GM12892 (cell line): ENCODE data around the gene MED12L.

Experiments used
- DNase-seq: peaks from one replicate; pipeline ENCODE4 v3.0.0; 2011; ENCODE audit not compliant: insufficient read length
- FAIRE-seq: peaks from 2 replicates; lab custom pipeline; 2011; peaks lifted over from hg19 to GRCh38; lab: Jason Lieb, UNC
- POLR2A ChIP-seq: IDR thresholded peaks from 2 replicates; pipeline ENCODE4 v1.6.1; 2011; ENCODE audit warnings: low read depth, low read length, control low read depth
- POLR2AphosphoS5 ChIP-seq: IDR thresholded peaks from 2 replicates; pipeline ENCODE4 v1.6.1; 2011; ENCODE audit warnings: low read depth, low read length, control low read depth
- TAF1 ChIP-seq: IDR thresholded peaks from 2 replicates; pipeline ENCODE4 v1.6.1; 2011; ENCODE audit warnings: low read depth, mild to moderate bottlenecking, control low read depth, low read length, borderline replicate concordance

MED12L gene

GRCh38 chr3:151121016-151121415, 35.6 kb downstream of the MED12L start:
- TF ChIP-seq POLR2AphosphoS5, result no peak
- no peak for TF ChIP-seq POLR2A
- TF ChIP-seq TAF1, result no peak
- DNase-seq (no peak), FAIRE-seq (no peak)

- FAIRE-seq, result no peak
- no peak for DNase-seq
- TF ChIP-seq TAF1 (no peak), POLR2A (no peak), POLR2AphosphoS5 (no peak)
Measured at GRCh38 chr3:151123827-151124226, 38.4 kb downstream of the MED12L start.

GRCh38 chr3:151124476-151124875, 39.0 kb downstream of the MED12L start:
- TF ChIP-seq TAF1 (no peak), POLR2AphosphoS5 (no peak), POLR2A (no peak)
- FAIRE-seq, result no peak
- no peak for DNase-seq

GRCh38 chr3:151130428-151130827, 45.0 kb downstream of the MED12L start:
- TF ChIP-seq POLR2AphosphoS5 (no peak), TAF1 (no peak), POLR2A (no peak)
- FAIRE-seq, result no peak
- no peak for DNase-seq

GRCh38 chr3:151133175-151133574, 47.7 kb downstream of the MED12L start:
- FAIRE-seq (no peak), DNase-seq (no peak)
- TF ChIP-seq TAF1, result no peak
- no peak for TF ChIP-seq POLR2AphosphoS5
- no peak for TF ChIP-seq POLR2A

- TF ChIP-seq POLR2A, result no peak
- TF ChIP-seq POLR2AphosphoS5, result no peak
- no peak for TF ChIP-seq TAF1
- DNase-seq (no peak), FAIRE-seq (no peak)
Measured at GRCh38 chr3:151133917-151134450, 48.5 kb downstream of the MED12L start.

- FAIRE-seq, result peak; percentile 54
- DNase-seq, result no peak
- TF ChIP-seq POLR2A, result no peak
- no peak for TF ChIP-seq TAF1
Measured at GRCh38 chr3:151135541-151136337, 50.3 kb downstream of the MED12L start.

GRCh38 chr3:151142929-151143328, 57.5 kb downstream of the MED12L start:
- FAIRE-seq (no peak), DNase-seq (no peak)
- TF ChIP-seq TAF1, result no peak
- no peak for TF ChIP-seq POLR2AphosphoS5
- no peak for TF ChIP-seq POLR2A

GRCh38 chr3:151144016-151144415, 58.6 kb downstream of the MED12L start:
- no peak for TF ChIP-seq TAF1
- no peak for TF ChIP-seq POLR2AphosphoS5
- TF ChIP-seq POLR2A, result no peak
- no peak for FAIRE-seq
- no peak for DNase-seq

- FAIRE-seq, result no peak
- TF ChIP-seq TAF1 (no peak), POLR2A (no peak), POLR2AphosphoS5 (no peak)
Measured at GRCh38 chr3:151144760-151145159, 59.3 kb downstream of the MED12L start.

GRCh38 chr3:151145713-151146070, 60.2 kb downstream of the MED12L start:
- FAIRE-seq (no peak), DNase-seq (no peak)
- no peak for TF ChIP-seq TAF1
- no peak for TF ChIP-seq POLR2A
- no peak for TF ChIP-seq POLR2AphosphoS5

More at GRCh38 chr3:151144760-151145159, 59.3 kb downstream of the MED12L start:
- no peak for DNase-seq

GRCh38 chr3:151146071-151146730, 60.7 kb downstream of the MED12L start:
- TF ChIP-seq TAF1 (no peak), POLR2A (no peak), POLR2AphosphoS5 (no peak)
- peak; percentile 89 for FAIRE-seq
- DNase-seq, result peak; percentile 30
